Suprapubic skin (tissue), 4 donors: ENCODE results near the gene CACNA2D3.

Experiments
- POLR2A ChIP-seq, 2 donors: fragments of 450-650 bp; IDR thresholded peaks; one replicate each; pipeline ENCODE4 v1.6.1; 2017; ENCODE audit warnings: antibody characterized with exemption in 2 of 2, mild to moderate bottlenecking in 2 of 2, moderate library complexity in 2 of 2
- POLR2AphosphoS5 ChIP-seq, 3 donors: sonication (generic); formaldehyde crosslinking; IDR thresholded peaks; one replicate each; pipeline ENCODE4 v1.6.1; 2017; ENCODE audit warnings: antibody characterized with exemption in 3 of 3
- TF ChIP-seq, protein P1 (sequence below), 2 donors: fragments of 200-600 bp in 1 of 2; fragments of 450-650 bp in 1 of 2; sonication (generic) in 1 of 2; IDR thresholded peaks; one replicate each; pipeline ENCODE4 v1.5.1; 2016 to 2019; ENCODE audit warnings: antibody characterized with exemption in 2 of 2, mild to moderate bottlenecking in 1 of 2, moderate library complexity in 1 of 2

DNA sequence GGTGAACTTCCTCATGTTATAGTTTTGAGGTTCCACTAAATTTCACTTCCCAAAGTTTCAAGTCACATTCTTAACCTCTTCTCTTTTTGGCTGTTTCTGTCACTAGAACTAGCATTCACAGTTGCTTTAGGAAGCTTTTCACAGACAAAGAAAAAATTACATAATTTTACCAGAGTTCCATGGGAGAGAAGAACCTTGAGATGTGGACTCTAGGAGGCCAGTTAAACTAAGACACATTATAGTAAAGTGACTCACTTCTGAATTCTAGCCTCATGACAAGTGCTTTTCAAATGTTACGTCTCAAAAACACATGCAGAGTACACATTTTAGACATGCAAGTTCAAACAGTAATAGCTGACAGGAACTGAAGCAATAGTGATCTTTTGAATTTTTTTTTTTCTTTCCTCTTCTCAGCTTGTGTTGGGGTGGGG lies 845.4 kb downstream of the CACNA2D3 start:
- no peak for TF ChIP-seq POLR2A (IDR thresholded peaks at IDR 0.05)
- TF ChIP-seq, protein P1, sequence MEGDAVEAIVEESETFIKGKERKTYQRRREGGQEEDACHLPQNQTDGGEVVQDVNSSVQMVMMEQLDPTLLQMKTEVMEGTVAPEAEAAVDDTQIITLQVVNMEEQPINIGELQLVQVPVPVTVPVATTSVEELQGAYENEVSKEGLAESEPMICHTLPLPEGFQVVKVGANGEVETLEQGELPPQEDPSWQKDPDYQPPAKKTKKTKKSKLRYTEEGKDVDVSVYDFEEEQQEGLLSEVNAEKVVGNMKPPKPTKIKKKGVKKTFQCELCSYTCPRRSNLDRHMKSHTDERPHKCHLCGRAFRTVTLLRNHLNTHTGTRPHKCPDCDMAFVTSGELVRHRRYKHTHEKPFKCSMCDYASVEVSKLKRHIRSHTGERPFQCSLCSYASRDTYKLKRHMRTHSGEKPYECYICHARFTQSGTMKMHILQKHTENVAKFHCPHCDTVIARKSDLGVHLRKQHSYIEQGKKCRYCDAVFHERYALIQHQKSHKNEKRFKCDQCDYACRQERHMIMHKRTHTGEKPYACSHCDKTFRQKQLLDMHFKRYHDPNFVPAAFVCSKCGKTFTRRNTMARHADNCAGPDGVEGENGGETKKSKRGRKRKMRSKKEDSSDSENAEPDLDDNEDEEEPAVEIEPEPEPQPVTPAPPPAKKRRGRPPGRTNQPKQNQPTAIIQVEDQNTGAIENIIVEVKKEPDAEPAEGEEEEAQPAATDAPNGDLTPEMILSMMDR (IDR thresholded peaks at IDR 0.05): no peak
- TF ChIP-seq POLR2AphosphoS5 (IDR thresholded peaks at IDR 0.05): no peak
